ENCODE data around the gene BCL3. TPM values are rescaled to one million over a fixed set of nuclear protein-coding genes. Genes with fewer than 3 reads are reported as not detected.

BCL3 gene
- total and polyA plus RNA-seq, 10 of the 15 experiments (the other 5 are each of a cell fraction or from before 2014, with no cell fraction given), result 0.55 to 22.7 (median 3.6) TPM

DNA sequence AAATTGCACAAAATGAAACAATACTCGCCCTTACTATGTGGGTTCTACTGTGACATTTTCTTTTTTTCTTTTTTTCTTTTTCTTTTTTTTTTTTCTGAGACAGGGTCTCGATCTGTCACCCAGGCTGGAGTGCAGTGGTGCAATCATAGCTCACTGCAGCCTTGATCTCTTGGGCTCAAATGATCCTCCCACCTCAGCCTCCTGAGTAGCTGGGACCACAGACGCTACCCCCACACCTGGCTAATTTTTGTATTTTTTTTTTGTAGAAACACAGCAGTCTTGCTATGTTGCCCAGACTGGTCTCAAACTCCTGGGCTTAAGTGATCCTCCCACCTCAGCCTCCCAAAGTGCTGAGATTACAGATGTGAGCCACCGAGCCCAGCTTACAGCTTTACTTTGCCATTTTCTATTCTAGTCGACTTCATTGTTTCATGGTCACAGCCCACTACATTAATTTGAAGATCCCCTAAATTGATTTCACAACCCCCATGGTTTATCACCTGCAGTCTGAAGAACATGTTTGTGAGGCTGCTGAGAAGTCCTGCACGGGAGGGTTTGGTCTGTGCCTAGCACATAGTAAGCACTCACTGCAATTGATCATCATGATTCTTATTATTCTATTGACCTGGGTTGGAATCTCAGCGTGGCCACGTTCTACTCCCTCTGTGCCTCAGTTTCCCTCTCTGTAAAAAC is 3.8 kb downstream of the BCL3 start:
- Histone ChIP-seq H3K79me2 (ENCODE audit: control insufficient read depth, insufficient read depth, low read length) (peaks cover 52% of the 10 kb centered on the region), H4K20me1 (ENCODE audit: control insufficient read depth, insufficient read depth) (no peaks in the 10 kb centered on the region), H3K4me1 (ENCODE audit: control insufficient read depth, insufficient read depth, low read length) (peaks cover 34% of the 10 kb centered on the region), H3K36me3 (ENCODE audit: control insufficient read depth in 2 of 2, insufficient read depth in 2 of 2, low read length in 1 of 2) (peaks cover 0 to 4% of the 10 kb centered on the region in 2 experiments), H3K9ac (ENCODE audit: control insufficient read depth, insufficient read depth, low read length) (peak overlapping the region; percentile 58), H3K9me3 (replicated peaks; ENCODE audit: control insufficient read depth, insufficient read depth, low read length) (no peaks in the 10 kb centered on the region), H3K4me3 (peak overlapping the region; percentile 98), H2AFZ (ENCODE audit: control insufficient read depth, low read depth, low read length) (no peak overlapping the region), H3K27me3 (replicated peaks in 1 of 2; ENCODE audit: control insufficient read depth in 2 of 2, insufficient read depth in 2 of 2, low read length in 1 of 2) (no peaks in the 10 kb centered on the region), H3K27ac (ENCODE audit: control insufficient read depth, insufficient read depth) (peak overlapping the region; percentile 93), H3K4me2 (ENCODE audit: control insufficient read depth, insufficient read depth) (peak overlapping the region; percentile 97)
- intact Hi-C loops (cut with micrococcal nuclease; ENCODE audit: unreplicated experiment) (loop anchor here (2.0 kb wide), 1 partner anchor 15 kb away; no protein-coding TSS in a partner anchor), in situ Hi-C loops (cut with MboI) (no loop called here)
- ATAC-seq (no peak), FAIRE-seq (peak; percentile 44), DNase-seq (ENCODE audit: low read depth, low spot score) (no peak)
- CTCF ChIA-PET, result interaction anchor here (0.7 to 7.7 kb wide), 8 partner anchors 9 to 98 kb away, joined by 3 to 109 read pairs (median 4); no protein-coding TSS in a partner anchor
- POLR2A ChIA-PET, result interaction anchor here (0.6 to 3.8 kb wide), 10 partner anchors 9 to 30 kb away, joined by 3 to 32 read pairs (median 10); no protein-coding TSS in a partner anchor
- 13% methylated on average over 8 of the region's 8 CpGs for WGBS (ENCODE audit: insufficient coverage, insufficient replicate concordance, low lambda C conversion rate, missing lambda C conversion rate)
- TSS peak; percentile 15 for BruUV-seq (replicated peaks)
- RAD21 ChIA-PET (ENCODE audit: unreplicated experiment), result interaction anchor here (0.7 to 4.2 kb wide), 8 partner anchors 13 to 30 kb away, joined by 3 to 49 read pairs (median 20); no protein-coding TSS in a partner anchor
- SMC1A ChIA-PET (ENCODE audit: uncharacterized antibody, unreplicated experiment), result interaction anchor here (0.6 to 7.7 kb wide), 9 partner anchors 9 to 448 kb away, joined by 3 to 115 read pairs (median 7); partner anchors contain the start of gene ZNF235
- TF ChIP-seq HDGF (IDR thresholded peaks at IDR 0.05) (0 out of 2 replicates have a peak, but pooled peaks have one; percentile 29), TCF12 (IDR thresholded peaks at IDR 0.05; ENCODE audit: low read depth, low read length) (no peak), MTA3 (IDR thresholded peaks at IDR 0.05; ENCODE audit: borderline replicate concordance, low read length) (peak; percentile 60; the same call in 1 of the 2 replicates), NBN (IDR thresholded peaks at IDR 0.05) (peak; percentile 62), ZNF384 (IDR thresholded peaks at IDR 0.05; ENCODE audit: borderline replicate concordance, low read depth, low read length) (no peak), ZBTB4 (CRISPR knock-in tag; IDR thresholded peaks at IDR 0.05) (no peak), E2F8 (IDR thresholded peaks at IDR 0.05; ENCODE audit: low read depth, partially characterized antibody) (no peak), BHLHE40 (IDR thresholded peaks at IDR 0.05; ENCODE audit: borderline replicate concordance in 1 of 2, low read depth in 2 of 2, low read length in 1 of 2) (peak in 1 of 2 experiments; percentile 30; a peak in 1 of 4 replicates), NR2C1 (IDR thresholded peaks at IDR 0.05) (no peak), FOXK2 (IDR thresholded peaks at IDR 0.05) (no peak), SPI1 (IDR thresholded peaks at IDR 0.05; ENCODE audit: borderline replicate concordance, insufficient read depth, low read depth, low read length) (no peak)
- TF ChIP-seq, protein P1, sequence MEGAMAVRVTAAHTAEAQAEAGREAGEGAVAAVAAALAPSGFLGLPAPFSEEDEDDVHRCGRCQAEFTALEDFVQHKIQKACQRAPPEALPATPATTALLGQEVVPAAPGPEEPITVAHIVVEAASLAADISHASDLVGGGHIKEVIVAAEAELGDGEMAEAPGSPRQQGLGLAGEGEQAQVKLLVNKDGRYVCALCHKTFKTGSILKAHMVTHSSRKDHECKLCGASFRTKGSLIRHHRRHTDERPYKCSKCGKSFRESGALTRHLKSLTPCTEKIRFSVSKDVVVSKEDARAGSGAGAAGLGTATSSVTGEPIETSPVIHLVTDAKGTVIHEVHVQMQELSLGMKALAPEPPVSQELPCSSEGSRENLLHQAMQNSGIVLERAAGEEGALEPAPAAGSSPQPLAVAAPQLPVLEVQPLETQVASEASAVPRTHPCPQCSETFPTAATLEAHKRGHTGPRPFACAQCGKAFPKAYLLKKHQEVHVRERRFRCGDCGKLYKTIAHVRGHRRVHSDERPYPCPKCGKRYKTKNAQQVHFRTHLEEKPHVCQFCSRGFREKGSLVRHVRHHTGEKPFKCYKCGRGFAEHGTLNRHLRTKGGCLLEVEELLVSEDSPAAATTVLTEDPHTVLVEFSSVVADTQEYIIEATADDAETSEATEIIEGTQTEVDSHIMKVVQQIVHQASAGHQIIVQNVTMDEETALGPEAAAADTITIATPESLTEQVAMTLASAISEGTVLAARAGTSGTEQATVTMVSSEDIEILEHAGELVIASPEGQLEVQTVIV (IDR thresholded peaks at IDR 0.05; ENCODE audit: borderline replicate concordance, partially characterized antibody), result no peak
